ENCODE measurements around the gene CCSAP. TPM values are rescaled to one million over a fixed set of nuclear protein-coding genes. Genes with fewer than 3 reads are reported as not detected.

The CCSAP gene
- total RNA-seq, 1 donor from 2014 or later = 8.0 TPM

- H3K9me3 ChIP-seq (ENCODE audit: insufficient read depth, low read depth, low read length) = no peaks in the 10 kb centered on the region
- no peaks in the 10 kb centered on the region for H3K27me3 ChIP-seq (ENCODE audit: insufficient read depth, low read length)
- Mint-ChIP-seq H3K27ac (ENCODE audit: unreplicated experiment) (no peak overlapping the region), H3K4me1 (ENCODE audit: low read depth, unreplicated experiment) (peaks cover 13% of the 10 kb centered on the region), H3K27me3 (ENCODE audit: low read depth, unreplicated experiment) (no peaks in the 10 kb centered on the region), H3K4me3 (ENCODE audit: unreplicated experiment) (no peak overlapping the region), H3K36me3 (ENCODE audit: low read depth, unreplicated experiment) (peaks cover 26% of the 10 kb centered on the region), H3K9me3 (ENCODE audit: unreplicated experiment) (no peaks in the 10 kb centered on the region)
- no peak overlapping the region for H3K4me3 ChIP-seq (ENCODE audit: insufficient read depth, low read depth, low read length)
- H3K9ac ChIP-seq (ENCODE audit: low read length) = no peak overlapping the region
- H2AFZ ChIP-seq (ENCODE audit: low read depth, low read length) = no peak overlapping the region
- no peaks in the 10 kb centered on the region for H3K4me1 ChIP-seq (ENCODE audit: insufficient read depth, low read length)
- no peaks in the 10 kb centered on the region for H3K36me3 ChIP-seq (ENCODE audit: insufficient read depth, low read length)
- H3K4me2 ChIP-seq (ENCODE audit: low read length) = no peak overlapping the region
- peaks cover 41% of the 10 kb centered on the region for H4K20me1 ChIP-seq (ENCODE audit: insufficient read depth, low read length)
- DNase-seq (ENCODE audit: low read depth) (no peak), FAIRE-seq (no peak)
- peaks cover 36% of the 10 kb centered on the region for H3K79me2 ChIP-seq (ENCODE audit: insufficient read depth, low read length)
- TF ChIP-seq EZH2 (IDR thresholded peaks at IDR 0.05; ENCODE audit: insufficient read depth, low read length) = no peak
- no peak for TF ChIP-seq CTCF (IDR thresholded peaks at IDR 0.05; ENCODE audit: insufficient read depth, low read depth, low read length)
- H3K27ac ChIP-seq (ENCODE audit: low read depth, low read length) = no peak overlapping the region
Measured at GRCh38 chr1:229288516-229288915, 54.3 kb downstream of the CCSAP start.

- Mint-ChIP-seq H3K27me3 (ENCODE audit: low read depth, unreplicated experiment) (no peaks in the 10 kb centered on the region), H3K27ac (ENCODE audit: unreplicated experiment) (no peak overlapping the region), H3K4me1 (ENCODE audit: low read depth, unreplicated experiment) (peaks cover 16% of the 10 kb centered on the region), H3K36me3 (ENCODE audit: low read depth, unreplicated experiment) (peaks cover 22% of the 10 kb centered on the region), H3K9me3 (ENCODE audit: unreplicated experiment) (peaks cover 2% of the 10 kb centered on the region), H3K4me3 (ENCODE audit: unreplicated experiment) (no peak overlapping the region)
- H4K20me1 ChIP-seq (ENCODE audit: insufficient read depth, low read length) = peaks cover 53% of the 10 kb centered on the region
- no peak overlapping the region for H2AFZ ChIP-seq (ENCODE audit: low read depth, low read length)
- FAIRE-seq (no peak), DNase-seq (ENCODE audit: low read depth) (no peak)
- H3K4me3 ChIP-seq (ENCODE audit: insufficient read depth, low read depth, low read length) = no peak overlapping the region
- no peak overlapping the region for H3K9ac ChIP-seq (ENCODE audit: low read length)
- H3K9me3 ChIP-seq (ENCODE audit: insufficient read depth, low read depth, low read length) = no peaks in the 10 kb centered on the region
- no peak overlapping the region for H3K4me2 ChIP-seq (ENCODE audit: low read length)
- H3K36me3 ChIP-seq (ENCODE audit: insufficient read depth, low read length) = no peaks in the 10 kb centered on the region
- peaks cover 49% of the 10 kb centered on the region for H3K79me2 ChIP-seq (ENCODE audit: insufficient read depth, low read length)
- no peaks in the 10 kb centered on the region for H3K4me1 ChIP-seq (ENCODE audit: insufficient read depth, low read length)
- H3K27ac ChIP-seq (ENCODE audit: low read depth, low read length) = no peak overlapping the region
- H3K27me3 ChIP-seq (ENCODE audit: insufficient read depth, low read length) = no peaks in the 10 kb centered on the region
- TF ChIP-seq EZH2 (IDR thresholded peaks at IDR 0.05; ENCODE audit: insufficient read depth, low read length) = no peak
- no peak for TF ChIP-seq CTCF (IDR thresholded peaks at IDR 0.05; ENCODE audit: insufficient read depth, low read depth, low read length)
Measured at GRCh38 chr1:229287267-229287666, 55.6 kb downstream of the CCSAP start.

- Histone ChIP-seq H3K36me3 (ENCODE audit: insufficient read depth, low read length) (no peaks in the 10 kb centered on the region), H3K79me2 (ENCODE audit: insufficient read depth, low read length) (peaks cover 53% of the 10 kb centered on the region), H4K20me1 (ENCODE audit: insufficient read depth, low read length) (peaks cover 59% of the 10 kb centered on the region), H3K9ac (ENCODE audit: low read length) (no peak overlapping the region), H3K4me1 (ENCODE audit: insufficient read depth, low read length) (peaks cover under 1% of the 10 kb centered on the region), H3K9me3 (ENCODE audit: insufficient read depth, low read depth, low read length) (no peaks in the 10 kb centered on the region), H3K27ac (ENCODE audit: low read depth, low read length) (no peak overlapping the region), H3K27me3 (ENCODE audit: insufficient read depth, low read length) (no peaks in the 10 kb centered on the region), H3K4me3 (ENCODE audit: insufficient read depth, low read depth, low read length) (no peak overlapping the region), H3K4me2 (ENCODE audit: low read length) (no peak overlapping the region), H2AFZ (ENCODE audit: low read depth, low read length) (no peak overlapping the region)
- Mint-ChIP-seq H3K9me3 (ENCODE audit: unreplicated experiment) (peaks cover 2% of the 10 kb centered on the region), H3K27me3 (ENCODE audit: low read depth, unreplicated experiment) (no peaks in the 10 kb centered on the region), H3K4me1 (ENCODE audit: low read depth, unreplicated experiment) (peaks cover 21% of the 10 kb centered on the region), H3K4me3 (ENCODE audit: unreplicated experiment) (no peak overlapping the region), H3K36me3 (ENCODE audit: low read depth, unreplicated experiment) (peaks cover 19% of the 10 kb centered on the region), H3K27ac (ENCODE audit: unreplicated experiment) (no peak overlapping the region)
- TF ChIP-seq CTCF (IDR thresholded peaks at IDR 0.05; ENCODE audit: insufficient read depth, low read depth, low read length) (no peak), EZH2 (IDR thresholded peaks at IDR 0.05; ENCODE audit: insufficient read depth, low read length) (no peak)
- no peak for DNase-seq (ENCODE audit: low read depth)
- FAIRE-seq = peak; percentile 73
Measured at GRCh38 chr1:229286099-229286766, 56.6 kb downstream of the CCSAP start.

All from astrocyte (in vitro differentiated cells and primary cell).